Ishikawa (cell line): ENCODE results near the gene SAP130.

Source experiments
- CEBPB ChIP-seq: IDR thresholded peaks from 2 replicates; pipeline ENCODE4 v1.6.1; 2012
- CREB1 ChIP-seq: IDR thresholded peaks from 2 replicates; pipeline ENCODE4 v1.6.1; 2012; ENCODE audit warnings: low read depth
- EGR1 ChIP-seq: IDR thresholded peaks from 2 replicates; pipeline ENCODE4 v1.6.1; 2012
- EP300 ChIP-seq: IDR thresholded peaks from 2 replicates; pipeline ENCODE4 v1.6.1; 2012; ENCODE audit warnings: borderline replicate concordance
- FOXM1 ChIP-seq: IDR thresholded peaks from 2 replicates; pipeline ENCODE4 v1.6.1; 2012; ENCODE audit warnings: low read depth, borderline replicate concordance
- NFIC ChIP-seq: IDR thresholded peaks from 2 replicates; pipeline ENCODE4 v1.6.1; 2012
- RAD21 ChIP-seq: IDR thresholded peaks from 2 replicates; pipeline ENCODE4 v1.6.1; 2012; ENCODE audit warnings: low read depth
- TAF1 ChIP-seq: IDR thresholded peaks from 2 replicates; pipeline ENCODE4 v1.6.1; 2012; ENCODE audit warnings: low read depth, mild to moderate bottlenecking
- TCF12 ChIP-seq: IDR thresholded peaks from 2 replicates; pipeline ENCODE4 v1.6.1; 2012; ENCODE audit warnings: low read depth
- TEAD4 ChIP-seq: IDR thresholded peaks from 2 replicates; pipeline ENCODE4 v1.6.1; 2012
- YY1 ChIP-seq: IDR thresholded peaks from 2 replicates; pipeline ENCODE4 v1.6.1; 2012; ENCODE audit warnings: low read depth
- ZBTB7A ChIP-seq: IDR thresholded peaks from 2 replicates; pipeline ENCODE4 v1.6.1; 2012; ENCODE audit warnings: low read depth
- TF ChIP-seq, protein P1 (sequence below): IDR thresholded peaks from 2 replicates; pipeline ENCODE4 v1.6.1; 2012
- TF ChIP-seq, protein P2 (sequence below): IDR thresholded peaks from 2 replicates; pipeline ENCODE4 v1.6.1; 2012
- TF ChIP-seq, protein P3 (sequence below): IDR thresholded peaks from 2 replicates; pipeline ENCODE4 v1.6.1; 2012; ENCODE audit warnings: low read depth, mild to moderate bottlenecking

The SAP130 gene

DNA sequence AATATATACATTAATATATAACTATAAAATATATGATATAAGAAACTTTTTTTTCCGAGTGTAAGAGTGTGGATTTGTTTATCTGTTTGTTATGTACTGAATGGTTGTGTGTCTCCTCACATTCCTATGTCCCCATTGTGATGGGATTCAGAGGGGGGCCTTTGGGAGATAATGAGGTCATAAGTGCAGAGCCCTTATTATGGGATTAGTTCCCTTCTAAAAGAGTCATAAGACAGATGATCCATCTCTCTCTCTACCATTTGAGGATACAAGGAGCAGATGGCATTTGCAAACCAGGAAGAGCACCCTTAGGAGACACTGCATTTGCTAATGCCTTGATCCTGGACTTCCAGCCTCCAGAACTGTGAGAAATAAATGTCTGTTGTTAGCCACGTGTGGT is 30.3 kb upstream of the SAP130 start:
- TF ChIP-seq EGR1 (no peak), RAD21 (no peak), FOXM1 (no peak), YY1 (no peak), TEAD4 (no peak), EP300 (no peak), CEBPB (no peak), TAF1 (no peak)
- TF ChIP-seq, protein P1, sequence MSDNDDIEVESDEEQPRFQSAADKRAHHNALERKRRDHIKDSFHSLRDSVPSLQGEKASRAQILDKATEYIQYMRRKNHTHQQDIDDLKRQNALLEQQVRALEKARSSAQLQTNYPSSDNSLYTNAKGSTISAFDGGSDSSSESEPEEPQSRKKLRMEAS: no peak

DNA sequence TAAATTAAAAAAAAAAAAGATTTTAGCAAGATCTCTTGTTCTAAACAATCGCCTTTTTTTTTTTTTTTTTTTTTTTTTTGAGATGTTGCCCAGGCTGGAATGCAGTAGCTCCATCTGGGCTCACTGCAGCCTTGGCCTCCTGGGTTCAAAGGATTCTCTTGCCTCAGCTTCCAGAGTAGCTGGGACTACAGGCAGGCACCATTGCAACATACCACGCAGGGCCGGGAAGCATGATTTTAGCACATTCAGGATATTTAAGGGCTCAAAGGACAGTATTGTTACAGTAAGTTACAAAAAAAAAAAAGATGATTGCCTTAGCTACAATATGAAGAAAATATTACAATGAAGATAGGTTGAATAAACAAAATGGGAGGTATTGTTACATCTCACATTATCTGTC is 29.5 kb upstream of the SAP130 start:
- TF ChIP-seq, protein P1: no peak
- TF ChIP-seq RAD21 (no peak), TAF1 (no peak), ZBTB7A (no peak), TCF12 (no peak), CEBPB (no peak), YY1 (no peak), NFIC (no peak), TEAD4 (no peak), EP300 (no peak), EGR1 (no peak), FOXM1 (no peak)
- TF ChIP-seq, protein P2, sequence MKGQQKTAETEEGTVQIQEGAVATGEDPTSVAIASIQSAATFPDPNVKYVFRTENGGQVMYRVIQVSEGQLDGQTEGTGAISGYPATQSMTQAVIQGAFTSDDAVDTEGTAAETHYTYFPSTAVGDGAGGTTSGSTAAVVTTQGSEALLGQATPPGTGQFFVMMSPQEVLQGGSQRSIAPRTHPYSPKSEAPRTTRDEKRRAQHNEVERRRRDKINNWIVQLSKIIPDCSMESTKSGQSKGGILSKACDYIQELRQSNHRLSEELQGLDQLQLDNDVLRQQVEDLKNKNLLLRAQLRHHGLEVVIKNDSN: no peak
- TF ChIP-seq, protein P3, sequence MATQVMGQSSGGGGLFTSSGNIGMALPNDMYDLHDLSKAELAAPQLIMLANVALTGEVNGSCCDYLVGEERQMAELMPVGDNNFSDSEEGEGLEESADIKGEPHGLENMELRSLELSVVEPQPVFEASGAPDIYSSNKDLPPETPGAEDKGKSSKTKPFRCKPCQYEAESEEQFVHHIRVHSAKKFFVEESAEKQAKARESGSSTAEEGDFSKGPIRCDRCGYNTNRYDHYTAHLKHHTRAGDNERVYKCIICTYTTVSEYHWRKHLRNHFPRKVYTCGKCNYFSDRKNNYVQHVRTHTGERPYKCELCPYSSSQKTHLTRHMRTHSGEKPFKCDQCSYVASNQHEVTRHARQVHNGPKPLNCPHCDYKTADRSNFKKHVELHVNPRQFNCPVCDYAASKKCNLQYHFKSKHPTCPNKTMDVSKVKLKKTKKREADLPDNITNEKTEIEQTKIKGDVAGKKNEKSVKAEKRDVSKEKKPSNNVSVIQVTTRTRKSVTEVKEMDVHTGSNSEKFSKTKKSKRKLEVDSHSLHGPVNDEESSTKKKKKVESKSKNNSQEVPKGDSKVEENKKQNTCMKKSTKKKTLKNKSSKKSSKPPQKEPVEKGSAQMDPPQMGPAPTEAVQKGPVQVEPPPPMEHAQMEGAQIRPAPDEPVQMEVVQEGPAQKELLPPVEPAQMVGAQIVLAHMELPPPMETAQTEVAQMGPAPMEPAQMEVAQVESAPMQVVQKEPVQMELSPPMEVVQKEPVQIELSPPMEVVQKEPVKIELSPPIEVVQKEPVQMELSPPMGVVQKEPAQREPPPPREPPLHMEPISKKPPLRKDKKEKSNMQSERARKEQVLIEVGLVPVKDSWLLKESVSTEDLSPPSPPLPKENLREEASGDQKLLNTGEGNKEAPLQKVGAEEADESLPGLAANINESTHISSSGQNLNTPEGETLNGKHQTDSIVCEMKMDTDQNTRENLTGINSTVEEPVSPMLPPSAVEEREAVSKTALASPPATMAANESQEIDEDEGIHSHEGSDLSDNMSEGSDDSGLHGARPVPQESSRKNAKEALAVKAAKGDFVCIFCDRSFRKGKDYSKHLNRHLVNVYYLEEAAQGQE: no peak

DNA sequence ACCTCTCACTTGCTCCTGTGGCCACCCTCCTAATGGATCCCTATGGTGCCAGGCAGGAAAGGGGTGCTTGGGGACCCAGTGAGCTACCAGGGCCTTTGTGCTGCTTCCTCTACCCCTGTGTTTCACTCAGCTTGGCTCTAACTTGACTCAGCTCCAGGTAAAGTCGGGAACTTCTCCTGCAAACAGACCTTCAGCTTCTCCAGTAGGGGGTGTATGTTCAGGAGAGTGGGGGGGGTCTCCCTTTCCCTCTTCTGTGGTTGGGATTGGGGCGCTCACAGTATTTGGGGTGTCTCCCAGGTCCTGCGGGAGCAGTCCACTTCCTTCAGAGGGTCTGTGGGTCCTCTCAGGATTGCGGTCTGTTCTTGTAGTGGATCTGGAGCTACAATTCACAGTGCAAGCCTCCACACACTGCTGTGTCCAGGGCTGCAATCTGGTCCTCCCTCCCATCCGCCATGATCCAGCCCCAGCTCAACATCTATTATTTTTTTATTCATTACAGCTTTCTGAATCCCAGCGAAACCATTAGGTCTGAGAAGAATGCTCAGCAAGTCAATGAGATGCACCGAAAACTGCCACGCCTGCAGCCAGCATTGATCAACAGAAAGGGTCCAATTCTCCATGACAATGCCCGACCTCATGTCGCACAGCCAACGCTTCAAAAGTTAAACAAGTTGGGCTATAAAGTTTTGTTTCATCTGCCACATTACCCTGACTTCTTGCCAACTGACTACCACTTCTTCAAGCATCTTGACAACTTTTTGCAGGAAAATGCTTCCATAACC is 26.4 kb upstream of the SAP130 start:
- TF ChIP-seq RAD21 (no peak), NFIC (no peak), YY1 (no peak), EGR1 (no peak), EP300 (no peak), TEAD4 (no peak), TCF12 (no peak), CEBPB (no peak), ZBTB7A (no peak)
- TF ChIP-seq, protein P1: no peak

DNA sequence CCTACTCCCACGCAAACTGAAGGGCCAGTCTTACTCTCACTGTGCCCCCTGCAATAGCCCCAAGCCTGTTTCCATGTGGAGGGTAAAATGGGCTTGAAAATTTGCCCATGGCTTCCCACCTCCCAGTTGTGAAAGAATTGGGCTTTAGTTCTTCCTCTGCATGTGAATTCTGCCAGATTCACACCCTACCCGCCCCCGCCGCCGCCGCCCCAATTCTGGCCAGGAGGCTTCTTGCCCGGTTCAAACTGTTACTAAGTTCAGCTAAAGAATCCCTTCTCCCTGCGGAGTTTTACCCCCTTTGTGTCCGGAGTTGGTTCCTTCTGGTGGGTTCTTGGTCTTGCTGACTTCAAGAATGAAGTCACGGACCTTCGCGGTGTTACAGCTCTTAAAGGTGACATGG is 25.5 kb upstream of the SAP130 start:
- TF ChIP-seq NFIC: no peak
- no peak for TF ChIP-seq RAD21
- TF ChIP-seq CEBPB: no peak

DNA sequence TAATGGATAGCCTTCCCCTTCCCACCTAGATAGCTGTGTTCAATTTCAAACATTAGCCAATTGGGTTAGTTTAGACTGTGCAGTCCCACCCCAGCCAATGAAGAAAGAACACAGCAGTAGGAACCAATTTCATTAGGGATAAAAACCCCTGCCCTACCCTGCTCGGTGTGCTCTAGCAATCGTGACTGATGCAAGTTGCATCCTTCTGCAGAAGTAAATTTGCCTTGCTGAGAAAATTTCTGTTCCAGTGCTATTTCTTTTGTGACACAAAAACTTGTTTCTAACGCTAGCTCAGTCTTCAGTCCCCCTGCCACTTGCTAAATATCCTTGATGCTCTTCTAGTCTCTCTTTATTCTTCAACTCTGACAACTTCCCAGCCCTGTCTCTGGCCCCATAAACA is 15.2 kb upstream of the SAP130 start:
- TF ChIP-seq TAF1 (no peak), TCF12 (no peak), EP300 (no peak), NFIC (no peak), FOXM1 (no peak), EGR1 (no peak), CREB1 (no peak), ZBTB7A (no peak), RAD21 (no peak), CEBPB (no peak), TEAD4 (no peak), YY1 (no peak)
- TF ChIP-seq, protein P3: no peak
- TF ChIP-seq, protein P1: no peak

DNA sequence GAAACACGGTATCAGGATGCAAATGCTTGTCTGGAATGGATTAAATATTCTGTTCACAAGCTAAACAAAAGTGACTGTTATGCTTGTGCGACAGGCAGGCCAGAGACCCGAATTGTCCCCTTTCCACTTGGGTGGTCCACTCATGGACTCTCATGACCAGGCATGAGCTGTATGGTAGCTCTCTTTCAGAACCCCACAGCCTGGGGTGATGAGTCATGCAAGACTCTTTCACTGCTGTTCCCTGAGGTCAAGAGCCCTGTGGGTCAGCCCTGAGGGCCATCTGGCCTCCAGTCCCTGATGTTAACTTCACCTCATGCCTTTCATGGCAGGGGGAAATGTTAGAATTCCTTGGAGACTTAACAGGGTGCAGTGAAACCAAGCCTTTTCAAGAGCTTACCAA is 13.7 kb upstream of the SAP130 start:
- TF ChIP-seq, protein P2: no peak
- no peak for TF ChIP-seq EP300
- TF ChIP-seq FOXM1: no peak
- no peak for TF ChIP-seq YY1
- no peak for TF ChIP-seq TAF1
- TF ChIP-seq, protein P1: no peak
- TF ChIP-seq NFIC: no peak
- TF ChIP-seq TCF12: no peak
- TF ChIP-seq ZBTB7A: no peak
- TF ChIP-seq, protein P3: no peak
- TF ChIP-seq EGR1: no peak
- TF ChIP-seq TEAD4: no peak
- no peak for TF ChIP-seq RAD21
- no peak for TF ChIP-seq CREB1
- TF ChIP-seq CEBPB: no peak
